PC-3 (cell line): Measurements from ENCODE around the gene STPG2. TPM values are rescaled to one million over a fixed set of nuclear protein-coding genes. Genes with fewer than 3 reads are reported as not detected.

Experiments
- ATAC-seq: fragments of 200-7000 bp; cut with Tn5 transposase; 2 replicates; pipeline ENCODE4 v1.9.1; 2020; ENCODE audit warnings: mild to moderate bottlenecking, moderate library complexity
- BruUV-seq: library from RNA; stranded (reverse); fragments of 400-500 nt; replicated peaks from 2 replicates; lab custom pipeline; 2021; lab: Mats Ljungman, UMichigan
- CTCF ChIA-PET: fragments of 300-600 bp; sonication (Branson Sonifier 250); formaldehyde crosslinking; loops from one replicate; lab custom pipeline; 2022; ENCODE audit warnings: antibody characterized with exemption; lab: Charles Lee
- POLR2A ChIA-PET: fragments of 300-600 bp; sonication (Branson Sonifier 250); formaldehyde crosslinking; loops from one replicate; lab custom pipeline; 2022; ENCODE audit warnings: antibody characterized with exemption; ENCODE audit not compliant: unreplicated experiment; lab: Charles Lee
- DNase-seq: peaks from one replicate; pipeline ENCODE4 v3.0.0-alpha.2; 2015
- H2AFZ ChIP-seq: fragments of 300-600 bp; sonication (generic); 2 replicates; pipeline ENCODE4 v1.6.0; 2016; ENCODE audit warnings: antibody characterized with exemption, low read length
- H3F3A ChIP-seq: fragments of 300-600 bp; sonication (generic); one replicate; pipeline ENCODE4 v1.6.0; 2017; ENCODE audit warnings: antibody characterized with exemption, low read length, control low read depth, mild to moderate bottlenecking; ENCODE audit not compliant: unreplicated experiment
- H3K27ac ChIP-seq: fragments of 300-600 bp; sonication (generic); 2 replicates; pipeline ENCODE4 v1.5.1; 2016; ENCODE audit warnings: mild to moderate bottlenecking, low read length
- H3K27me3 ChIP-seq: fragments of 300-600 bp; sonication (generic); 2 replicates; pipeline ENCODE4 v1.6.1; 2016; ENCODE audit warnings: low read length, mixed read lengths
- H3K36me3 ChIP-seq: fragments of 300-600 bp; sonication (generic); 2 replicates; pipeline ENCODE4 v1.6.1; 2016; ENCODE audit warnings: low read depth, mixed run types, low read length, mixed read lengths
- H3K4me1 ChIP-seq: fragments of 300-600 bp; sonication (generic); 2 replicates; pipeline ENCODE4 v1.5.1; 2016; ENCODE audit warnings: low read length; ENCODE audit not compliant: insufficient read depth
- H3K4me2 ChIP-seq: fragments of 300-600 bp; sonication (generic); 2 replicates; pipeline ENCODE4 v1.6.0; 2016; ENCODE audit warnings: low read length
- H3K4me3 ChIP-seq: fragments of 300-600 bp; sonication (generic); 2 replicates; pipeline ENCODE4 v1.5.1; 2016; ENCODE audit warnings: mild to moderate bottlenecking, low read length, mixed read lengths
- H3K79me2 ChIP-seq: fragments of 300-600 bp; sonication (generic); 2 replicates; pipeline ENCODE4 v1.6.1; 2017; ENCODE audit warnings: low read length, mixed read lengths
- H3K9ac ChIP-seq: fragments of 300-600 bp; sonication (generic); 2 replicates; pipeline ENCODE4 v1.6.0; 2016; ENCODE audit warnings: mild to moderate bottlenecking, low read length
- H3K9me2 ChIP-seq: fragments of 300-600 bp; sonication (generic); replicated peaks from 2 replicates; pipeline ENCODE4 v1.6.1; 2016; ENCODE audit warnings: mixed run types, low read length, mixed read lengths
- H3K9me3 ChIP-seq: fragments of 300-600 bp; sonication (generic); 2 replicates; pipeline ENCODE4 v1.6.1; 2016; ENCODE audit warnings: low read length, mixed read lengths
- H4K20me1 ChIP-seq: fragments of 300-600 bp; sonication (generic); 2 replicates; pipeline ENCODE4 v1.6.1; 2016; ENCODE audit warnings: low read length, mixed read lengths
- EZH2 ChIP-seq: fragments of 300-600 bp; sonication (generic); IDR thresholded peaks from one replicate; pipeline ENCODE4 v1.6.1; 2017; ENCODE audit warnings: antibody characterized with exemption, mild to moderate bottlenecking, low read length; ENCODE audit not compliant: unreplicated experiment
- EZH2phosphoT487 ChIP-seq: fragments of 300-600 bp; sonication (generic); IDR thresholded peaks from 2 replicates; pipeline ENCODE4 v1.6.1; 2018; ENCODE audit warnings: mild to moderate bottlenecking, antibody characterized with exemption, low read length, borderline replicate concordance
- intact Hi-C: fragments of 100-400 bp; cut with micrococcal nuclease; formaldehyde crosslinking; loops from 2 replicates; pipeline ENCODE4 v1.9.0; 2023
- total RNA-seq: library from RNA; depleted of rRNA; stranded (reverse); fragments of >200 nt; gene quantifications from 2 replicates; pipeline ENCODE4 v1.2.3, GENCODE V29; 2014
- TF ChIP-seq, protein P1 (sequence below): fragments of 300-600 bp; sonication (generic); conservative IDR thresholded peaks from 2 replicates; pipeline ENCODE4 v1.5.1; 2017; ENCODE audit warnings: antibody characterized with exemption, low read depth, mild to moderate bottlenecking, low read length

The STPG2 gene
- total RNA-seq, 1 experiment from 2014 or later = not detected

DNA sequence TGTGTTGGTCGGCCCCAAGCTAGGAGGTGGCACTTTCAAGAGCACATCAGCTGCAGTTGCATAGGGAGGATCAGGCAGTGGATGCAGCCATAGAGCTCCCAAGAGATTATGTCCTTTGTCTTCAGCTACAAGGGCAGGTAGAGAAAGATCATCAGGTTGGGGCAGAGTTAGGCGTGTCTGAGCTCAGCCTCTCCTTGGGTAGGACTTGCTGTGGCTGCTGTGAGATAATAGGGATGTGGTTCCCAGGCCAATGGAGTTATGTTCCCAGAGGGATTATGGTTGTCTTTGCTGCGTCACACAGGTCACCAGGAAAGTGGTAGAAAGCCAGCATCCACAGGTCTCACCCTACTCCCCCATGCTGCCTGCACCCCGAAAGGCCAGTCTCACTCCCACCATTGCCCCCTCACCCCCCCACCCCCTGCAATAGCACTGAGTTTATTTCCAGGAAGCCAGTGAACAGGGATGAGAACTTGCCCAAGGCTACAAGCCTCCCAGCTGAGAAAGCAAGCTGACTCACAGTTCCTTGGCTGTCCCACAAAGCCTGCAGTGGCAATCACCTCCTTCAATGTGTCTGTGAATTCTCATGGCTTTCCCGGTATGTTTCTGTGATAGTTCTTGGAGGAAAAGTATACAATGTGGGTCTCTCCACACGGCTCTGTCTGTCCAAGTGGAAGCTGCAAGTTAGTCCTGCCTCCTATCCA lies 148.4 kb downstream of the STPG2 start:
- intact Hi-C loops = no loop called here
- peak; percentile 56 for DNase-seq
- peak overlapping the region; percentile 73 for H3K27ac ChIP-seq
- TF ChIP-seq EZH2phosphoT487 = no peak
- TF ChIP-seq EZH2 = no peak
- TF ChIP-seq, protein P1, sequence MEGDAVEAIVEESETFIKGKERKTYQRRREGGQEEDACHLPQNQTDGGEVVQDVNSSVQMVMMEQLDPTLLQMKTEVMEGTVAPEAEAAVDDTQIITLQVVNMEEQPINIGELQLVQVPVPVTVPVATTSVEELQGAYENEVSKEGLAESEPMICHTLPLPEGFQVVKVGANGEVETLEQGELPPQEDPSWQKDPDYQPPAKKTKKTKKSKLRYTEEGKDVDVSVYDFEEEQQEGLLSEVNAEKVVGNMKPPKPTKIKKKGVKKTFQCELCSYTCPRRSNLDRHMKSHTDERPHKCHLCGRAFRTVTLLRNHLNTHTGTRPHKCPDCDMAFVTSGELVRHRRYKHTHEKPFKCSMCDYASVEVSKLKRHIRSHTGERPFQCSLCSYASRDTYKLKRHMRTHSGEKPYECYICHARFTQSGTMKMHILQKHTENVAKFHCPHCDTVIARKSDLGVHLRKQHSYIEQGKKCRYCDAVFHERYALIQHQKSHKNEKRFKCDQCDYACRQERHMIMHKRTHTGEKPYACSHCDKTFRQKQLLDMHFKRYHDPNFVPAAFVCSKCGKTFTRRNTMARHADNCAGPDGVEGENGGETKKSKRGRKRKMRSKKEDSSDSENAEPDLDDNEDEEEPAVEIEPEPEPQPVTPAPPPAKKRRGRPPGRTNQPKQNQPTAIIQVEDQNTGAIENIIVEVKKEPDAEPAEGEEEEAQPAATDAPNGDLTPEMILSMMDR = no peak
- H3K27me3 ChIP-seq = no peaks in the 10 kb centered on the region
- BruUV-seq = no TSS peak
- no peaks in the 10 kb centered on the region for H3K9me3 ChIP-seq
- no peaks in the 10 kb centered on the region; the same call in 1 of the 2 replicates for H3K4me1 ChIP-seq
- no peak overlapping the region; the same call in 1 of the 2 replicates for H3K9ac ChIP-seq
- H3K4me3 ChIP-seq = no peak overlapping the region
- H4K20me1 ChIP-seq = no peaks in the 10 kb centered on the region
- no peak overlapping the region for H3K4me2 ChIP-seq
- ATAC-seq = no peak; the same call in 1 of the 2 replicates
- H3K9me2 ChIP-seq = no peaks in the 10 kb centered on the region
- ChIA-PET POLR2A (no interaction called here), CTCF (no interaction called here)
- no peaks in the 10 kb centered on the region for H3K79me2 ChIP-seq
- peak overlapping the region; percentile 72; the same call in 1 of the 2 replicates for H2AFZ ChIP-seq
- H3F3A ChIP-seq = no peaks in the 10 kb centered on the region
- H3K36me3 ChIP-seq = no peaks in the 10 kb centered on the region; the same call in 1 of the 2 replicates

DNA sequence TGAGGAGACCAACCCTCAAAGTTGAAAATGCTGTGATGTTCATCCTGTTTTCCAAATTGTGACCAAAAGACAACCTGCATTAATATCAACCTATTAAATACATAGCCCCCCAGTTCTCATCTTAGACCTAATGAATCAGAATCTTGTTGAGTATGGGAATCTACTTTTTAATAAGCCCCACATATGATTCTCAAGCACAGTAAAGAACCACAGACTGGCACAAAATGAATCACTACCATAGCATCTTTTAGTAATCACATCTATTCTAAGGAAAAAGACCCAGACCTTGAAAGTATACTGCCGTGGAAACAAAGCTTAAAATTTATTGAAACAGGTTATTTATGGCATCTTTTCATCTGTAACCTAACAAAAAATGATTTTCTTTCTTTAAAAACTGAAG lies 152.9 kb downstream of the STPG2 start:
- no peak overlapping the region for H2AFZ ChIP-seq
- no peak overlapping the region for H3K27ac ChIP-seq
- POLR2A ChIA-PET = no interaction called here
- no peak overlapping the region for H3K9ac ChIP-seq
- intact Hi-C loops = no loop called here
- no peak overlapping the region for H3K4me3 ChIP-seq
- no peak for DNase-seq
- H3F3A ChIP-seq = no peaks in the 10 kb centered on the region
- H3K4me1 ChIP-seq = no peaks in the 10 kb centered on the region; the same call in 1 of the 2 replicates
- no peaks in the 10 kb centered on the region for H3K79me2 ChIP-seq
- no peaks in the 10 kb centered on the region for H3K27me3 ChIP-seq
- CTCF ChIA-PET = no interaction called here
- no peak for TF ChIP-seq EZH2phosphoT487
- no peak for TF ChIP-seq EZH2
- TF ChIP-seq, protein P1 = no peak
- H3K9me2 ChIP-seq = no peaks in the 10 kb centered on the region
- no peaks in the 10 kb centered on the region for H4K20me1 ChIP-seq
- no peak for ATAC-seq
- H3K9me3 ChIP-seq = no peaks in the 10 kb centered on the region
- BruUV-seq = no TSS peak
- no peak overlapping the region for H3K4me2 ChIP-seq
- no peaks in the 10 kb centered on the region for H3K36me3 ChIP-seq

DNA sequence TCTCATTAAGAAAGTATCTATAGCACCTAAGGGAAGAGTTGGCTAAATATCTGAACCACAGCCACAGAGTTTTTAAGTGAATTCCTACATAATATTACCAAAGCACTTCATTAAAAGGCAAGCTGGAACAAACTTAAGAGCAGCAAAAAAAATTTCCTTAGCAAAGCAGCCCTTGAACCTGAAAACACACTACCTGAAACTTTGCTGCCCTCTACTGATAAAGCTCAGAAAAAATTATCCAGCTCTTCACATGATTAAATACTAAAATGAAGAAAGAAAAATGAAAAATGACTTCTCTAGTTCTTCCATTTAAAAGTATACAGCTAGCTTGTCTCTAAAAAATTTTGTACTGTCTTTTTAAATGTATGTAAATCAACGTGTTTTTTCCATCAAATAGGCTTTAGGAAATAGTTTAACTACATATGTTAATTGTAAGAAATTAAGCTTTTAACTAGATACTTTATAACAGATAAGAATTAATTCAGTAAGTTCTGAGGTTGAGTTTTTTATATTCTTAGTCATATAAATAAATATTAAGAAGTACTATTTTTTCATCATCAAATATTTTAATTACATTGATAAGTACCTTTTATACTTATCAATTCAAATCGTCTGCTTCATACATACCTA lies 156.1 kb downstream of the STPG2 start:
- Histone ChIP-seq H3K79me2 (no peaks in the 10 kb centered on the region), H3K4me2 (no peak overlapping the region), H3K9me2 (no peaks in the 10 kb centered on the region), H3K4me1 (no peaks in the 10 kb centered on the region), H4K20me1 (no peaks in the 10 kb centered on the region), H3K9ac (no peak overlapping the region), H3K27ac (no peak overlapping the region), H3K36me3 (no peaks in the 10 kb centered on the region), H3K9me3 (no peaks in the 10 kb centered on the region), H3K27me3 (no peaks in the 10 kb centered on the region), H3F3A (no peaks in the 10 kb centered on the region), H3K4me3 (no peak overlapping the region), H2AFZ (no peak overlapping the region)
- TF ChIP-seq, protein P1 = peak; percentile 70
- TF ChIP-seq EZH2 = no peak
- ChIA-PET POLR2A (no interaction called here), CTCF (interaction anchor here (0.5 to 1.2 kb wide), 8 partner anchors 210 to 1473 kb away, joined by 3 to 8 read pairs (median 4); no protein-coding TSS in a partner anchor)
- BruUV-seq = no TSS peak
- no peak for ATAC-seq
- intact Hi-C loops = loop anchor here (10.0 kb wide), 1 partner anchor 72 kb away; no protein-coding TSS in a partner anchor
- peak; percentile 56 for DNase-seq
